Activated T-cell treated with anti-CD3 and anti-CD28 coated beads for 4 hours (primary cell): ENCODE measurements around the gene SLC8A2.

Experiments used
- DNase-seq: peaks from one replicate; pipeline ENCODE4 v3.0.0-alpha.2; 2020

The SLC8A2 gene, protein sequence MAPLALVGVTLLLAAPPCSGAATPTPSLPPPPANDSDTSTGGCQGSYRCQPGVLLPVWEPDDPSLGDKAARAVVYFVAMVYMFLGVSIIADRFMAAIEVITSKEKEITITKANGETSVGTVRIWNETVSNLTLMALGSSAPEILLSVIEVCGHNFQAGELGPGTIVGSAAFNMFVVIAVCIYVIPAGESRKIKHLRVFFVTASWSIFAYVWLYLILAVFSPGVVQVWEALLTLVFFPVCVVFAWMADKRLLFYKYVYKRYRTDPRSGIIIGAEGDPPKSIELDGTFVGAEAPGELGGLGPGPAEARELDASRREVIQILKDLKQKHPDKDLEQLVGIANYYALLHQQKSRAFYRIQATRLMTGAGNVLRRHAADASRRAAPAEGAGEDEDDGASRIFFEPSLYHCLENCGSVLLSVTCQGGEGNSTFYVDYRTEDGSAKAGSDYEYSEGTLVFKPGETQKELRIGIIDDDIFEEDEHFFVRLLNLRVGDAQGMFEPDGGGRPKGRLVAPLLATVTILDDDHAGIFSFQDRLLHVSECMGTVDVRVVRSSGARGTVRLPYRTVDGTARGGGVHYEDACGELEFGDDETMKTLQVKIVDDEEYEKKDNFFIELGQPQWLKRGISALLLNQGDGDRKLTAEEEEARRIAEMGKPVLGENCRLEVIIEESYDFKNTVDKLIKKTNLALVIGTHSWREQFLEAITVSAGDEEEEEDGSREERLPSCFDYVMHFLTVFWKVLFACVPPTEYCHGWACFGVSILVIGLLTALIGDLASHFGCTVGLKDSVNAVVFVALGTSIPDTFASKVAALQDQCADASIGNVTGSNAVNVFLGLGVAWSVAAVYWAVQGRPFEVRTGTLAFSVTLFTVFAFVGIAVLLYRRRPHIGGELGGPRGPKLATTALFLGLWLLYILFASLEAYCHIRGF

DNA sequence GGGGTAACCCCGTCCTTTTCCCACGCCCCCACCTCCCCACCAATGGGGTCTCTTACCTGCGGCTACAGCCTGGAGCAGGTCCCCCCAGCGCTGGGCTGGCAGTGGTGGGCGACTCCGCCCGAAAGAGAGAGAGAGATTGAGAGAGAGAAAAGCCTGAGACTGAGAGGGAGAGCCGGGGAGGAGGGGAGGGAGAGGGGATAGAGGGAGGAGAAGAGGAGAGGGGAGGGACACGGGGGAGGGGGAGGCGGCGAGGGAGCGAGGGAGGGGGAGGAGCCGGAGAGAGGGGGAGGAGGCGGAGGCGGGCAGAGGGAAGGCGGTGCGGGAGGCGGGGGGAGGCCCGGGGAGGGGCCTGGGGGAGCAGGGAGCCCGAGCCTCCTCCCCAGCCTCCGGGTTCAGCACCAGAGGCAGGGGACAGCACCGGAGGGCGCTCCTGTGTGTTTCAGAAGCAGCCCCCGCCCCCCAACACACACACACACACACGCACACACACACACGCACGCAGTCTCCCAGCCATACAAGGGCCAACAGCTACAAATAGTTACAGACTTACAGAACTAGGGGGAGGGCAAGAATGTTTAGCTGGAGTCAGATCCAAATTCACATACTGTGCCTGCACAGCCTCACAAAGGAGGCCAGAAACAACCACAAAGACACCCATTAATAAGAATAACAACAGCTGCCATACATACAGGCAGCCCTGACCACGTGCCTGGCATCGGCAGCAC lies at the start of gene SLC8A2:
SLC8A2 (minus strand) TSS at position 161 of the 725 bp plus-strand sequence. CDS start 5,490 bp downstream, outside the sequence.
- peak; percentile 42 for DNase-seq

GRCh38 chr19:47520839-47521238 lies 49.1 kb upstream of the SLC8A2 start:
- DNase-seq, result no peak

DNA sequence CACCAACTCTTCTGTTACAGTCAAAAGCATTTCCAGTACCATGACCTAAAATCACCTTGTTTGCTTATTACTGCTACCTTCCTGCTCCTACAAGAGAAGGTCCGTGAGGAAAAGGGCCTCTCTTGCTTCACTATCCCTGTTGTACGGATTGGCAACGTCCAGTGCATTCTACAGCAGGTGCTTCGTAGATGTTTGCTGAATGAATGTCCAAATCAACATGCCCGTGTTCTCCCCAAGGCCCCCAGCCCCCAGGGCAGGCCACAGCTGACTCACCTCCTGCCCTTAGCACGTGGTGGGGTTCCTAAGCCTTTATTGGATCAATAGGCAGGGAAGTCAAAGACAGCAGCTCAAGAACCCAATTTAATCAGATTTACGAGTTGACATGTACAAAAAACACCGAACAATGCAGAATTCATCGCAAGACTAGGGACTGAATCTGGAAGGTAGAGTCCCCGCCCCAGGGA lies 48.7 kb upstream of the SLC8A2 start:
- DNase-seq, result no peak

DNA sequence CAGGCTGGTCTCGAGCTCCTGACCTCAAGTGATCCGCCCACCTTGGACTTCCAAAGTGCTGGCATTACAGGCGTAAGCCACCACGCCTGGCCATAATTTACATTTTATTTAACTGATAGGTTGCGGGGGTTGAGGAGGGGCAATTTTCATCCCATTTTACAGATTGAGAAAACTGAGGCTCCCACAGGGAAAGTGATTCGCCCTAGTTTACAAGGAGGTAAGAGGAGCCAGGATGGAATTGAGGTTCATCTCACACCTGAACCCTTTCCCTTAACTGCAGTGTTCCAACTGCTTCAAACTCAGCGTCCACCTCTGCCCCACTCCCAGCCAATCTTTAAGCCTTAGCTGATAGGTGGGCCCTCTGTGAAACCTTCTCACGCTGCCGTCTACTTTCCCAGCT lies 47.2 kb upstream of the SLC8A2 start:
- DNase-seq, result no peak

GRCh38 chr19:47518139-47518538 lies 46.4 kb upstream of the SLC8A2 start:
- DNase-seq, result peak; percentile 36

- peak; percentile 100 for DNase-seq
Measured at GRCh38 chr19:47514869-47515588, 43.3 kb upstream of the SLC8A2 start, which contains the start of gene NAPA. Gene NAPA, minus strand, starts transcription at chr19:47515063. Its CDS starts 123 bp downstream, at chr19:47514940.

DNA sequence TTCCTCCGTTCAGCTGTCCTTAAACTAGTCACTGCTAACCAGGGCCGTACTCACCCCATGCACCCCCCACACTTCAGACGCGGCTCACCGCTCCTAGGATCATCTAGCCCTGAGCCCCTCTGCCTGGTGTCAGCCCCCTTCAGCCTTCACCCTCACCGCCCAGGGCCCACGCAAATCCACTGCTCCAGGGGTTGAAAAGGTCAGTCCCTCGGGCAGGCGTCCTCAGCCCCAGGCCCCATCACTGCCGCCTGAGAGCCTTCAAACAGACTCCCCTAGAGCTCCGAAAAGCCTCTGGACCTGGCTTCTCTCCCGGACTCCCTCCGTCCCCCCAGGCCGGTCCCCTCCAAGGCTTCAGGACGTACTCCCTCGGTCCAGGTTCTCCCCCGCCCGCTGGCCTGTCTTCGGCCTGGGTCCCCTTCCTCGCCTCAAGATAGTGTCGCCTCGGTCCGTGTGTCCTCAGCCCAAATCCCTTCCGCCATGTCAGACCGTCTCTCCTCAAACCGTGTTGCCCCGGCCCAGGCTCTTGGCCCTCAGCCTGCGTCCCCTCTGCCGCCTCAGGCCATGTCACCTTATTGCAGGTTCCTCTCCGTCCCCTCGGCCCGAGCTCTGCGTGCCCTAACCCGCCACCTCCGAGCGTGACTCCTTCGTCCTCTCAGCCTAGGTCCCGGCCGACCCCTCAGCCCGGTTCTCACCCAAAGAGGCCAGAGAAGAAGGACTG lies 42.6 kb upstream of the SLC8A2 start:
- DNase-seq, result no peak

DNA sequence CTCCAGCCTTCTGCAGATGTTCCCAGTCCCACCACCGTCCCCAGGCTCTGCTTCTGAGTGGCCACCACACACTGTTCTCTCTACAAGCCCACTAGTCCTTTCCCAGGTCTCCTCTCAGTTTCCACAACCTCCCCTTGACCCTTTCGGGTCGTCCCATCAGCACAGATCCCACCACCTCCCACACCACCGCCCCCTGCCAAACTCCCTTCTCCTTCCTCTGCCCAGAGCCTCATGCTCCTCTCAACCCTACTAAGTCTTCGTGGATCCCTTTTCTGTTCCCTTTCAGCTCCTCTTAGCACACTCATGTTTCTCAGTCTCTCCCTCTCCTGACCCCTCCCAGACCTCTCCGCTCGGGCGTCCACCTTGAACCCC lies 41.2 kb upstream of the SLC8A2 start:
- no peak for DNase-seq

GRCh38 chr19:47512183-47512947 lies 40.7 kb upstream of the SLC8A2 start:
- DNase-seq, result no peak

- DNase-seq, result no peak
Measured at GRCh38 chr19:47511681-47512080, 40.0 kb upstream of the SLC8A2 start.

- no peak for DNase-seq
Measured at GRCh38 chr19:47511128-47511517, 39.4 kb upstream of the SLC8A2 start.

GRCh38 chr19:47510516-47511127 lies 38.9 kb upstream of the SLC8A2 start:
- DNase-seq, result no peak

DNA sequence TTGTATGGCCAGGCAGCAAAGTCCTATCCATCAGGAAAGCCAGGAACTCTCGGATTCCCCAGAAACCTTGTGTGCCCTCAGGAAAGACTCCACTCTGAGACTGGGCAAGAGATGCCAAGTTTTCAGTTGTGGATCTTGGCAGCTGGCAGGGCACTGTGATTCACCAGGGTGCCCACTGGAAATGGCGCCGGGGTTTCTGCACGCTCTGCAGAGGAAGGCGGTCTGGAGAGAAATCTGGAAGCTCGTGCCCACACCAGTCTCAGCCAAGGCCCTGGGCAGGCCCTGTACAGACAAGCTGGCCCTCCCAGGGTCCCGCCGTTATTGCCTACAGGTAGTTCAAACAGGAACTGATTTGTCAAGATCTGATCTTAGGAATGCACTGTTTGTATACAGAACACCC lies 38.3 kb upstream of the SLC8A2 start:
- no peak for DNase-seq

GRCh38 chr19:47509170-47509847 lies 37.6 kb upstream of the SLC8A2 start:
- DNase-seq, result no peak

DNA sequence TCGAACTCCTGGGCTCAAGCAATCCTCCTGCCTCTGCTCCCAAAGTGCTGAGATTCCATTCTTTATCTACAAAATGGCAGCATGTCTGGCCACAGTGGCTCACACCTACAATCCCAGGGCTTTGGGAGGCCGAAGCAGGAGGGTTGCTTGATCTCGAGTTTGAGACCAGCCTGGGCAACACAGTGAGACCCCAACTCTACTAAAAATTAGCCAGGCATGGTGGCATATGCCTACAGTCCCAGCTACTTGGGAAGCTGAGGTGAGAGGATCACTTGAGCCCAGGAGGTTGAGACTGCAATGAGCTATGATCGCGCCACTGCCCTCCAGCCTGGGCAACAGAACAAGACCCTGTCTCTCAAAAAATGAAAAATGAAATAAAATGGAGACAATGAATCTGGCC lies 37.0 kb upstream of the SLC8A2 start:
- no peak for DNase-seq

GRCh38 chr19:47507924-47508553 lies 36.3 kb upstream of the SLC8A2 start:
- DNase-seq, result no peak

GRCh38 chr19:47507012-47507411 lies 35.3 kb upstream of the SLC8A2 start:
- DNase-seq, result no peak

DNA sequence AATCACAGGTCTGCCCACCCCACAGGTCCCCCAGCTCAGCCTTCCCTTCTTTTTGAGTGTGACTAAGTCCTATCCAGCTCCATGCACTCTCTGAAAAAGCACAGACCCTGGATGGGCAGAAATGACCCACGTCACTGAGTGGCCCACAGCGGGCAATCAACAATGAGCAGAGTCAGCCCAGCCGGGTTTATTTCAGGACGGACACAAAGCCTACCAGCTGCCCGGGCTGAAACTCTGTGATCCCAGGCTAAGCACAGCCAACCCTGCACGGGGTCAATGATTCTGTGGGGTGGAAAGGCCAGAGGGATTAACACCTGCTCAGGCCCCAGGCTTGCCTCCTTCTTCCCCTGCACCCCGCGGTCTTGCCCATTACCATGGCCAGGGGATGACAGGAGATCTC lies 34.8 kb upstream of the SLC8A2 start:
- DNase-seq, result no peak

GRCh38 chr19:47505506-47505905 lies 33.8 kb upstream of the SLC8A2 start:
- no peak for DNase-seq
